Activated CD4-positive, alpha-beta T cell treated with anti-CD3 and anti-CD28 coated beads, Interleukin-2, amount 50 U/mL, for 4 hours (primary cell): ENCODE measurements around the gene AURKA.

Source experiments
- DNase-seq, 2 experiments: peaks; one replicate each; pipeline ENCODE4 v3.0.0-alpha.2; 2020

AURKA gene

DNA sequence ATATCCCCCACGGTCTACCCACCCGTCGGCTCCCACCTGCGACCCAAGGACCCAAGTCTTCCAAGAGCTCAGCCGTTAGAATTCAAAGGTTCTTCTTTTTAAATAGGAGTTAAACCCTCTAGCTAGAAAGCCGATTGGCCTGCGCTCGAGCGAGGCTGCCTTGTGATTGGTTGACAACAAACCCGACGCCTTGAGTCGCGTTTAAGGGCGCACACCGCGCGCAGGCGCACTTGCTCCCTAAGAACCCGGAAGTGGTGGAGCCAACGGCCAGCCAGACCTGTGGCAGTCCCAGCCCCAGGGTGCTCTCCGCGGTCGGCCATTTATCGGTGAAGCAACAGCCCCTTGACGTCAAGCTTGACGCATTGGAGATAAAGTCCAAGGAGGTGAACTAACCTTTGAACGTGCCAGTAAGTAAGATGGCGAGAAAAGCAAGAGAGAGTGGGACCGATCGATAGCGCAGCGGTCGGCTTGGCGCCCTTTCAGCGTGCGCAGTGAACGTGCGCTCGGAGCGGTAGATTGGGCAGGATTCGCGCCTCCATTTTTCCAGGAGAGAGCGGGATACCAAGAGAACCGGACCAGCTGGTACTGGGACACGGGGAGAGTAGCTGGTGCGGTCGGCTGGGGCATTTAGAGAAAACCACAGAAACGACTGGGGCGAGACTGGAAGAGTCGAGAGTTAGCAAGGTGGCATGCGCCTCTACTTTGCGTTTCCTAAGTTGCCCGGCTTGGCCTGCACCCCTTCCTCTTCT lies at the start of gene AURKA, which contains the start of gene CSTF1:
AURKA (minus strand) TSS at position 84 of the 749 bp plus-strand sequence. CDS start 4,018 bp downstream, outside the sequence.
CSTF1 (plus strand) TSS at position 514 of the 749 bp plus-strand sequence. CDS start 2,908 bp downstream, outside the sequence.
- DNase-seq = peak; percentile 99

DNA sequence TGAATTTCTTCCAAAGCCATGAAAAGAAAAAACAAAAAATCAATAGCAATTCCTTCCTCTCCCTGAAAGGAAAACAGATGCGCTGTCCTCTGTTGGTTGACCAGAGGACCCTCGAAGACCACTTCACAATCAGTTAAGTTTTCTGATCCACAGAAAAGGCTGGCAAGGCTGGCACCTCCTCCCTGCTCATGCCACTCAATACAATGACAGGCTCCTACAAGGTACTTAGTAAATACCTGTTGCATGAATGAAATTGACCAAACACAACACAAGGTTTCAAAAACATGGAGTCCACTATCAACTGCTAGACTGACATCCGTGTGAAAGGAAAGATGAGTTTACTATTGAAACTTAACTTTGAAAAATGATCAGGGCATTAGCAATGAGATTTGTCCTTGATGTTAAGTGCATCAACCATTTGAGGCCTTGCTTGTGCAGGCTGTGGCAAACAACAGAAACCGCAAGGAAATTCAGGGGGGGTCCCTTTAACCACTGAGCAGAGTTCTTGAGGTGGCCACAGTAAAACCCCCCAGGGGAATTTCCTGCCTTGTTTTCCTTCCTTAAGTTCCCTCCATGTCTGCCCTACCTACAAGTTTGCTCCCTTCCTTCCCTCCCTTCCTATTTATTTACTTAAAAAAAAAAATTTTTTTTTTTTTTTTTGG lies 48.5 kb upstream of the AURKA start:
- no peak for DNase-seq

DNA sequence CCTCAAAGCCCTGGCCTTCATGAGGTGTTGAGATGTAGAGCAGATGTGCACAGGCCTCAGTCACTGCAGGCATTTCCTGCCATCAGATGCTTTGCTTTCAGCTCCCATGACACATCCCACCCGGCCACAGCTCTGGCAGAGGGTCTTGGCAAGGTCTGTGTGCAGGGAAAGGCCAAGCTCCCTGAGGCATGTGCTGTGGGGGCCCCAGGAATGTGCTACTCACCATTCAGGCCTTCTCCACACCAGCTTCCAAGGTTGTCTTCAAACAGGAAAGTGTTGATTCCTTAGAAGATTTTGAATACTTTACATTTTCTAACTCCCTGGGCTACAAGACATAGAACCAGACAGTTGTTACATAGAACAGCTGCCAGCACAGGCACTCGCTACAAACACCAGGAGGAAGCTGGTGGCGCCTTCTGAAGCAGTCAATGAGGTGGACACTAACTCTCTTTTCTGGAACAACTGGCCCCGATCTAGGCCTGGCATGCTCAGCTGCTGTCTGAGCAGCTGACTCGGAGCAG lies 47.8 kb upstream of the AURKA start:
- no peak for DNase-seq

DNA sequence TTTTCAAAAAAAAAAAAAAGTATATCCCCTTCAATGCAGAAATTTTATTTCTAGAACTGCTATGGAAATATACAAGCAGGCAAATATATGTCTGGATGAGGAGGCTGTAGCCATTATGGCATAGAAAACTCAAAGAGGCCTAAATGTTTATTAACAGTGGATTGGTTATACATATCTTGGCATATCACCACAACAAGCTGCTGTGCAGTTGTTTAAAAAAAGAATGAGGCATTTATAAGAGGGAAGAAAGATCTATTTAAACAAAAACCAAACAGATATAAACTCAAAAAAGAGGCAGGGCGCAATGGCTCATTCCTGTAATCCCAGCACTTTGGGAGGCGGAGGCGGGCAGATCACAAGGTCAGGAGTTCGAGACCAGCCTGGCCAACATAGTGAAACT lies 46.3 kb upstream of the AURKA start:
- DNase-seq = no peak

DNA sequence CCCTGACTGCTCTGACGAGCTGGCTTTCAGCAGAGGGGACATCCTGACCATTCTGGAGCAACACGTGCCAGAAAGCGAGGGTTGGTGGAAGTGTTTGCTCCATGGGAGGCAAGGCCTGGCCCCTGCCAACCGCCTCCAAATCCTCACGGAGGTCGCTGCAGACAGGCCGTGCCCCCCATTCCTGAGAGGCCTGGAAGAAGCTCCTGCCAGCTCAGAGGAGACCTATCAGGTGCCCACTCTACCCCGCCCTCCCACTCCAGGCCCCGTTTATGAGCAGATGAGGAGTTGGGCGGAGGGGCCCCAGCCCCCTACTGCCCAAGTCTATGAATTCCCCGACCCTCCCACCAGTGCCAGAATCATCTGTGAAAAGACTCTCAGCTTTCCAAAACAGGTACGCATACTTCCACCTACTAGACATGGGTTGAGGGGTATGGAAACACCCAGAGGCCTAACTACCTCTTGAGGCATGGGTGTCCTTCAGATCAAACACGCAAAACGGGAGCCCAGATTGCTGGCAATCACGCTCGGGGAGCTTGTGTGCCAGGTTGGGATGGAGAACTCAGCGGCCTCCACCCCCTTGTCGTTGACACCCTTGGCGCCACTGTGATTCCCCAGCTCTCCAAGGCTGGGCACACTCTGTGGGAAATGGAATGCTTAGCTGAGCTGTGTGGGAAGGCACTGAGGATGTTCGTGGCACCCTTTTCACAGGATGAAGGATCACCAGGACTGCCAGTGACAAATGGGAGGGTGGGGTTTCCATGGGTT lies 45.4 kb upstream of the AURKA start:
- DNase-seq = no peak

DNA sequence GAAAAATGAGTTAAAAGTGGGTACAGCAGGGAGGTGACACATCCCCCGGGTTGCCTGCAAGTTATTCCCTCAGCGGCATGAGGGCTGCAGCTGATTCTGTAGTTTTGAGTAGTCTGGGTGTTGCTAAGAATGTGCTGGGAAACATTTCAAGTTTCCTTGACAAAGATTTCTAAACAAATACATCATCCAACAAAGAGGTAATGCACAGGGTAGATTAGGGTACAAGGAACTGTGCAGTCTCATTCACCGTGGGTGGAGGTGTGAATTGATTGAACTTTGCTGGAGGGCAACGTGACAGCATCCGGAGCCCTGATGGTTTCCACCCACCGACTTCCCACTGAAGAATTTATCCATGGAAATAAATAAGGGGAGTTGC lies 41.9 kb upstream of the AURKA start:
- no peak for DNase-seq

DNA sequence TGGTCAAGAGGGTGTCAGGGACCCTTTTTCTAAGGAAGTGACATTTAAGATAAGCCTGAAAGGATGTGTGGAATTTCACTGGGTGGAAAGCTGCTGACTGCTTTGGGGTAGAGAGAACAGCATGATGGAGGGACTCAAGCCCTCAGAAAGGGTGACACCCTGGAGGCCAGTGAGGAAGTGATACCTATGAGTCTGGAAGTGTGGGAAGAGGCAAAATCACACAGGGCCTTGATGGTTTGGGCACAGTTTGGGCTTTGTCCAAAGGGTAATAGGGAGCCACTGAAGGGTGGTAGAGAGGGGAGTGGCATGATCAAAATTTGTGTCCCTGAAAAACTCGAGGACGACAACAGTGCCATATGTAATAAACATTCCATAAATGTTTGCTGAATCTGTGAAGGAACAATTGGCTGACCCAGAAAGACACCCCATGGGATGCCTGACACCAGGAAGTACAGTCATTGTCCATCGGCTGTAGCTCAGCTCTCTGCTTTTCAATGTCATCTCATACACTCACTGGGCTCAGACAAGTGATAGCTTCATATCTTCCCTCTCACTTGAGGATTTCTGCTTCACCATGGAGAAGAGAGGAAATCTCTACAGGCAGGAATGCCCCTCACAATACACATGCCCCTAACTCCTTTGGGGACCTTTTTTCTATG lies 41.3 kb upstream of the AURKA start:
- DNase-seq = no peak

DNA sequence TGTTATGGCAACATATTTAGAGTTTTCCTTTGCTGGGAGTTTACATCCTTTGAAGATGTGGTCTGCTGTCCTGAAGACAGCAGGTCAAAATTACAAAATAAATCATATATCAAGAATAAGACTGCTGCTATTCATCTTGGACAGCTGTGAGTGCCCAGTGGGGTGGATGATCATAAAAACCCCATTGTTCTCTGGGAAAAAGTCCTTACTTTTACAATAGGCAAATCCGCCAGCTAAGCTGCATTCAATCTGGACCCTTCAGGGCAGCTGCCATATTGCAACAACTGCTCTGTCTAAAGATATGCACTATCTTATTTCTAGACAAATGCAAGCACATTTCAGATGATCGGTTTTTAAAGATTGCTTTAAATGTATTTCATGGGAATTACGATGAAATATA lies 39.5 kb upstream of the AURKA start:
- DNase-seq = no peak

DNA sequence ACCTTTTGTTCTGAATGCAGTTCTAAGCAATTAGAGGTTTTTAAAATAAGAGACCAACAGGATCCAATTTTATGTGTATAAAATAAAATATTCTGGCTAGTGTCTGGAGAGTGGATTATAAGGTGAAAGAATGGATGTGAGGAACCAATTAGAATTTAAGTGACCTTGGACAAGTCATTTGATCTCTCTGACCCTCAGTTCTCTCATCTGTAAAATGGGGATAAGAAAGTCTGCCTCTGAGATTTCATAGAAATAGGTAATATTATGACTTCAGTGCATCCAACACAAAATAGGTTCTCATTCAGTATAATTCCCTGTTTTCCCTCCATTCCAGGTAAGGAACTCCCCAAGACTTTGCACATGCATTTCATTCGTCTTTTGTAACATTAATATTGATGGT lies 38.9 kb upstream of the AURKA start:
- DNase-seq = no peak

DNA sequence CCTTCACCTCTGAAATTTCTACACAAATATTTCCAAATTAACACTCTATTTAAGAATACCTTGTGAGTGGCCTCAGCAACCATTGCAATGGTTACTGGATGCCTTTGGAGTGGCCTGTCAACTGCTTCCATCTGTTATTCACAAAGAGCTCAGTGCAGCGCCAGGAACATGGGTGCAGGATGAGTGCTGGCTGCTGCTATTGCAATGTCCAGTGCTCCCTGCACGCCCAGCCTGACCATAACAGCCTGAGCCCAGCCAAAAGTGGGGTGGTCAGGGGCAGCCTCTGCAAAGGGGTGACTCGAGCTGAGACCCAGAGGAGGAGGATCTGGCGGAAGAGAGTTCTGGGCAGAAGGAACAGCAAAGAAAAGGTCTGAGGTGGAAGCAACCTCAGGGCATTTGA lies 38.4 kb upstream of the AURKA start:
- DNase-seq = no peak

DNA sequence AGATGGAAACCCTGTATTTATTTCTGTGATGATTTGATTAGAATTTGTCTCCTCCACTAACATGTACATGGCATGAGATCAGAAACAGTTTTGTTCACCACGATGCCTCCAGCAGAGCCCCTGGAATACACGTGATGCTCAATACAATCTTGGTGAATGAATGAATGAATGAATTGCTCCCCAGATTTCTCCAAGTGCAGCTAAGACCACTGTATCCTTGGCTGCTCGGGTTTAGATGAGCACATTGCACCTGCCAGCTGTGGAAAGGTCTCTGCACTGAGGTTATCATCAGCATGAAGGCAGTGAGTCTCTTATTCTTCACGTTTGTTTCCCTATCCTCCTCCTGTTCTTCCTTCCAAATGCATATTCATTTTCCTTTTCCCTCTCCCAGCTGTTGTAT lies 37.9 kb upstream of the AURKA start:
- no peak for DNase-seq

DNA sequence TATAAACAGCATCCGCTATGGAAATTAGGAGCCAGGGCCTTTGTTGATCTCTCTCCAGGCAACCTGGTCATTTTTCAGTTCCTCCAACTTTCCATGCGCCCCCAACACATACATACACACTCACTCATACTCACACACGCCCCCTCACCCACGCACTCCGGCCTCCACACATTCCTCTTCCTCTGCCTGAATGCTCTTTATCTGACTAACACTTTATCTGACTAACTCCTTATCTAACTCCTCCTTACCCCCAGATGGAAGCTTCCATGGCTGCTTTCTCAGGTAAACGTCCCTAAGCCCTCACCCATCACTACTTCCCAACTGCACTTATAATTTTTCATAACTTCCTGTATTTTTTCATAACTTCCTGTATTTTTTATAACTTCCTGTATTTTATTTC lies 37.5 kb upstream of the AURKA start:
- DNase-seq = peak; percentile 62 to 70

DNA sequence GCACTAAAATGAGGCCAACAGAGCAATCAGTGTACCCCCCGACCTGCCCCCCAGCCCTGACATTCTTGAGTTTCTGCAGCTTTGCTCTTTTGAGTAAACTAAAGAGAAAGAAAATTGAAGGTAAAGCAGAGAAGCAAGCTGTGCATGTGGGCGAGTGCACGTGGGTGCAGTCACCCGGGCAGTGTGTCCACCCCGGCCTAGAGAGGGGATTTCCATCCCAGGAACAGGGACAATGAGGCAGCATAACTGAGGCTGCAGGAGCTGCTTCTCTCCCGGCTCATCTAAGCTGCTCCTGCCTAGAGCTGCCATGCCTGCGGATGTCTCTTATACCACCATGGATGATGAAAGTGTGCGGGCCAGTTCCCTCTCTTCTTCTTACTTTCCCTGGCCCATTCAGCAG lies 36.9 kb upstream of the AURKA start:
- DNase-seq = no peak

DNA sequence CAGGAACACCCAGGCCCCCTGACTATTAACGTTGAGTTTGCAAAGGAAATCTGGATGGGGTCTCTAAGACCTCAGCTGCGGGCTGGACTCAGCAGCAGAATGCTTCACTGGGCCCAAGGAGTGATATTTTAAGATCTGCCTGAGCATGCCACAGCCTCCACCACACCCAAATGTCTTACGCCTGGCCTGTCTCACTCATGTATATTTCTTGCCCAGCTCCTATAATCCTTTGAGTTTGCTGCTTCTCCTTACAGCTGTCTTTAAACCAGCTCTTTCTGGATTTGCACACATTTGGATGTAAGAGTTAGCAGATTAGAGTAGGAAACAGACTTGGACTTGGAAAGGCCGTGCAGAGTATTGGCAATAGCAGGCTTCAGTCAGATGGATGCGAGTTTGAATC lies 36.4 kb upstream of the AURKA start:
- DNase-seq = no peak

DNA sequence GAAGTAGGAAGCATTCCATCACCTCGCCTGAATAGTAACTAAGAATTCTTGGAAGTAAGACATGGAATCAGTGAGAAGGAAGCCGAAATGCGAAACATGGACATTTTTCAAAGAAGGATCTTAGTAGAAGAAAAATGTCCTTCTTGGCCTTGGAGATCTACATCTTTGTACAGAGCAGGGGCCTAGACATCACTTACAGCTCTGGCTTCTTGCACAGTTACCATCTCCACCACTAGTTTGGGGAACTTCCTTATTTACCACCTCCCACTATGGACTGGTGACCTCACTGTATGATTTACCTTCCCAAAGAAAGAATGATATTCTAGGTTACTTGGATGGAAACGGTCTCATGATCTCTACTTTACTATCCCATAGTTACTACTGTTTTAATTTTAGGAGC lies 35.8 kb upstream of the AURKA start:
- DNase-seq = no peak

DNA sequence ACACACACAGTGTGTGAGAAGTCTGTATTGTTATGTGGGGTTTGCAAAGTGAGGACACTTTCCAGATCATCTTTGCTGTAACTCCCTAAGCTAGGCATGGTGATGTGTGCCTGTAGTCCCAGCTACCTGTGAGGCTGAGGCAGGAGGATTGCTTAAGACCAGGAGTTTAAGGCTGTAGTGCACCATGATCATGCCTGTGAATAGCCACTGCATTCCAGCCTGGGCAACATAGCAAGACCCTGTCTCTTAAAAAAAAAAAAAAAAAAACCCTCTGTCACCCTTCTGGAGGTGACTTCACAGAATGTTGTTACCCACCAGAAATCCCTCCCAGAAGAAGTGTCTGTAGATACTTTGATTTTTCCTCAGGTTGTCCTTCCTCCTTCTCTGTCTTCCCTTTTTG lies 34.9 kb upstream of the AURKA start:
- no peak for DNase-seq

DNA sequence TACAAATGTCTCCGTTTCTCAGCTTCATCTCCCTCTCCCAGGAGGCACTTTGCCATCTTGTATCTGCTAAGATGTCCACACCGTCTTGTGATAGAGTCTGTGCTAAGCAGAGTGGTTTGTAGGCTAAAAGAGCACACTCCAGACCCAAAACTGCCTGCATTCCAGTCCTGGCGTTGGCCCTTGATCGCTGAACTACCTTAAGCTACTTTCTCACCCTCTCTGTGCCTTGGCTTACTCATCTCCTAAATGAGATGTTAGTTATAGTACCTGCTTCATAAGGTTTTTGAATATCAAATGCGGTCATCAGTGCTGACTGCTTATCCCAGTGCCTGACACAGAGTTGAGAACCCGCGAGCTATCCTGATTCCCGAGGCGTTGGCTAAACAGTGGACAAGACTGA lies 34.0 kb upstream of the AURKA start:
- DNase-seq = no peak

DNA sequence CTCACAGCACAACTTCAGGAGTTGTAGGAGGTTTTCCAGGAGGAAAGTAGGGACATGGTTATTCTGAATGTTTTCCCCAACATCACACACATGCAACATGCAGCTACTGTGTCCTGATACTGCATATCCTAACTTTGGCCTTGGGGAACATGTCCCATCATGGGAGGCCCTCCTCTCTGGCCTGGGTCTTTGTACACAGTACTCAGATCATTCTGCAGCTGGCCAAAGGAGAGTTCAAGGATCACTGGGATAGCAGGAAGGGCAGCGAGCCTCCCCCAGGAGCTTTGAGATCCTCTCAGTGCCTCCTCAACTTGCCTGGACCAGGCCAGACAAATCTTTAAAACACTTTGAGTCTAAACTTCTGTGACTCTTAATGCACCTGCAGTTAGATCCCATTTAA lies 32.9 kb upstream of the AURKA start:
- DNase-seq = no peak

DNA sequence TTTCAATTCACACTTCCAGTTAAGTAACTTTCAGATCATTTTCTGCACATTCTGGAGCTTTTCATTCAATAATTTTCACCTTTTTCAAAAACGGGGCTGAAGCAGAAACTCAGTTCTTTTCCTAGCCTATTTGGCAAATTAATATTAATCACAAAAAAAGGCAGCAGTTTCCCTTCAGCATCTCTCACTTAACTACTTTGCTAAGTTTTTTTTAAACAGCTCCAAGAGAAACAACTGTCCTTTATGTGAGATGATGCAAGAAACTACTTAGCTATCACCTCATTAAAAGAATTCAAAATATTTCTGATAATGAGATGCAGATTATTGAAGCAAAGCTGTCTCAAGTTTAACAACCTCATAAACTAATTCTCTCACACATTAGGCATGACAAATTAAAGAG lies 31.9 kb upstream of the AURKA start:
- DNase-seq = no peak

DNA sequence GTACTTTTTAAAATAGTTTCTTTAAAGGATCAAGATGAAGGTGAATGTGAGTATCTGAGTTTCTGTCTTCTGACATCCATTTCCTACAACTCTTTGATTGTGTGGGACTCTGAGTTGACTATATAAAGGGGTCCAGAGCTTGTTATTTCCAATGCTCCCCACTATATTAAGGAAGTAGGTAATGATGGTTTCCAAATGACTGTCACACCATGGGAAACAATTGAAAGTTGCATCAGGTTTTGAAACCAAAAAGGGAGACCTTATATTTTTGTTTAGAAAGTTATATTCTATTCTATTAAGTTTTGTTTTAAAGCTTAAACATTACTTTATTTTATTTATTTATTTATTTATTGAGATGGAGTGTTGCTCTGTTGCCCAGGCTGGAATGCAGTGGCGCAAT lies 31.2 kb upstream of the AURKA start:
- DNase-seq = no peak

DNA sequence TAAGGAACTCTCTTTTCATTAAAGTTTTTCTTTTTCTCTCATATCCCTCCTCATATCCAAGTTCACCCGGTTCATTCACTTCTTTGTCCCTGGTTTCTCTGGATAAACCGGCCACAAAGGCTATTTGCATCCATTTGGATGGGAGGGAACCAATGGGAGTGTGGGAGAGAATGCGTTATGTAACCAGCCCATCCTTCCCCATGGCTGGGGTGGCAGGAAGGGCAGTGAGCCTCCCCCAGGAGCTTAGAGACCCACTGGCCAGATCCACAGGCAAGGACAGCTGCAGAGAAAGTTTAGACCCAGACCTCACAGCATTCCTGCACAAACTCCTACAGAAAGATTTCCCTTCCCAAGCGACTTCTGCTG lies 30.8 kb upstream of the AURKA start:
- DNase-seq = no peak

DNA sequence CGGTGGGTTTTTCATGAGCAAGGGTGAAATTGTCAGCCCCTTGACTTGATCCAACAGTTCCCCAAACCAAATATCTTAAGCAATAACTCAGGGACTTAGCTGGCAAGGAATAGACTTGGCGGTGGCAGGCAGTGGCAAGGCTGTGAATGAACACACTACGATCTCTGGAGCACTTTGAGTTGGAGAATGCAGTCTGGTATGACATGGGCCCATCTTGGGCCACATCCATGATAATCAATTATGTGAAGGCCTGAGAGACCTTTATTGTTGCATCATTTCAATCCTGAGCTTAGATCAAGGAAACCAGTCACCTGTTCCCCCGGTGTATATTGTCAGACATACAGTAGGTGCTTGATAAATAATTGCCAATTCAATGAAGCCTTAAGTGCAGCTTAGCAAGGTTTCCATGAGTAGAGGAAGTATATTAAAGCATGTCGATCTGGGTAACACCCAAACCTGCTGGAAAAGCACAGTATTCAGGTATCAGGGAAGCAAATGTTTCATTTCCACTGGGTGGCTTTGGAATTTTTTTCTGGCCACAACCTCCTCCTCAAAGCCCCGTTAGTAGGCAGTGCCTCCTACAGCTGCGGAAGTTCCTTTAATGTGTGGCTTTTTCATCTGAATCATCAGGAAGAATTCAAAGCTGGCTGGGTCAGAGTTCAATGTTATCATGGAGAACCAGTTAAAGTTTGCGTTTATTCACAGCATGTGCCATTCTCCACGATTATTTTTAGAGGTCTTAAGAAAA lies 30.2 kb upstream of the AURKA start:
- no peak for DNase-seq
